Uterus (tissue), 4 donors: ENCODE data around the gene FIZ1. TPM values are rescaled to one million over a fixed set of nuclear protein-coding genes. Genes with fewer than 3 reads are reported as not detected.

Experiments used
- DNase-seq, 2 donors: peaks; one replicate each; pipeline ENCODE4 v3.0.0-alpha.2; 2019 to 2020
- H3K27ac ChIP-seq, 2 donors: fragments of 200-600 bp; sonication (generic); 1 replicate in 1 of 2; 2 replicates in 1 of 2; pipeline ENCODE4 v1.5.1; 2016 to 2018
- H3K27me3 ChIP-seq, 2 donors: fragments of 200-600 bp; sonication (generic); one replicate each; pipeline ENCODE4 v1.5.1; 2018 to 2019; ENCODE audit warnings: control low read depth in 1 of 2
- H3K36me3 ChIP-seq, 2 donors: fragments of 200-600 bp; sonication (generic); one replicate each; pipeline ENCODE4 v1.5.1; 2019; ENCODE audit warnings: control low read depth in 1 of 2
- H3K4me1 ChIP-seq, 2 donors: fragments of 200-600 bp; sonication (generic); one replicate each; pipeline ENCODE4 v1.5.1; 2018 to 2019; ENCODE audit warnings: control low read depth in 1 of 2
- H3K4me3 ChIP-seq, 2 donors: fragments of 200-600 bp; sonication (generic); 1 replicate in 1 of 2; 2 replicates in 1 of 2; pipeline ENCODE4 v1.5.1; 2018 to 2019; ENCODE audit warnings: mild to moderate bottlenecking in 1 of 2
- H3K9me3 ChIP-seq, 2 donors: fragments of 200-600 bp; sonication (generic); one replicate each; pipeline ENCODE4 v1.5.1; 2019; ENCODE audit warnings: control low read depth in 1 of 2
- CTCF ChIP-seq, 4 experiments: fragments of 200-600 bp in 2 of 4; fragments of 450-650 bp in 2 of 4; sonication (generic) in 2 of 4; IDR thresholded peaks; one replicate each; pipeline ENCODE4 v1.5.1; 2016 to 2019; ENCODE audit warnings: antibody characterized with exemption in 4 of 4, mild to moderate bottlenecking in 2 of 4, moderate library complexity in 1 of 4
- POLR2A ChIP-seq, 2 donors: fragments of 450-650 bp; IDR thresholded peaks; one replicate each; pipeline ENCODE4 v1.6.1; 2016; ENCODE audit warnings: antibody characterized with exemption in 2 of 2, mild to moderate bottlenecking in 1 of 2, moderate library complexity in 1 of 2
- intact Hi-C: fragments of 100-400 bp; cut with DNase I; formaldehyde crosslinking; loops from one replicate; pipeline ENCODE4 v1.15.1; 2023; ENCODE audit warnings: low total_unique reads
- total RNA-seq, 4 donors: library from RNA; depleted of rRNA in 3 of 4; stranded (reverse); fragments of >200 nt in 3 of 4; gene quantifications; one replicate each; pipeline versions ENCODE4 v1.1.0 to v1.2.4, GENCODE V29; 2014 to 2023
- donor health status: DM: yes; HTN: yes; CAD: no.

Gene FIZ1
- total RNA-seq, 4 donors from 2014 or later: 0.26 to 19.3 (median 2.4) TPM

- no peaks in the 10 kb centered on the region for H3K9me3 ChIP-seq
- intact Hi-C loops: no loop called here
- no peak overlapping the region for H3K27ac ChIP-seq
- H3K36me3 ChIP-seq: no peaks in the 10 kb centered on the region
- no peak for DNase-seq
- H3K27me3 ChIP-seq: no peaks in the 10 kb centered on the region
- TF ChIP-seq CTCF (IDR thresholded peaks at IDR 0.05) (no peak), POLR2A (IDR thresholded peaks at IDR 0.05) (no peak)
- peaks cover 0 to 6% of the 10 kb centered on the region in 2 donors for H3K4me1 ChIP-seq
- H3K4me3 ChIP-seq: no peak overlapping the region
Measured at GRCh38 chr19:55596304-55596703, 3.0 kb downstream of the FIZ1 start.

- Histone ChIP-seq H3K4me1 (no peaks in the 10 kb centered on the region), H3K4me3 (no peak overlapping the region), H3K36me3 (no peaks in the 10 kb centered on the region), H3K27me3 (no peaks in the 10 kb centered on the region), H3K9me3 (no peaks in the 10 kb centered on the region), H3K27ac (no peak overlapping the region)
- no peak for TF ChIP-seq POLR2A (IDR thresholded peaks at IDR 0.05)
- no peak for TF ChIP-seq CTCF (IDR thresholded peaks at IDR 0.05)
- no peak for DNase-seq
- intact Hi-C loops: no loop called here
Measured at GRCh38 chr19:55594996-55595545, 4.2 kb downstream of the FIZ1 start.

GRCh38 chr19:55593096-55593772, 6.1 kb downstream of the FIZ1 start:
- H3K27me3 ChIP-seq: no peaks in the 10 kb centered on the region
- no peak overlapping the region for H3K4me3 ChIP-seq
- no peak for DNase-seq
- no peaks in the 10 kb centered on the region for H3K4me1 ChIP-seq
- intact Hi-C loops: no loop called here
- TF ChIP-seq CTCF (IDR thresholded peaks at IDR 0.05): no peak
- TF ChIP-seq POLR2A (IDR thresholded peaks at IDR 0.05): no peak
- no peaks in the 10 kb centered on the region for H3K36me3 ChIP-seq
- H3K27ac ChIP-seq: no peak overlapping the region
- H3K9me3 ChIP-seq: no peaks in the 10 kb centered on the region

GRCh38 chr19:55592391-55593090, 6.8 kb downstream of the FIZ1 start:
- no peak overlapping the region for H3K4me3 ChIP-seq
- intact Hi-C loops: no loop called here
- TF ChIP-seq CTCF (IDR thresholded peaks at IDR 0.05) (no peak), POLR2A (IDR thresholded peaks at IDR 0.05) (no peak)
- H3K27ac ChIP-seq: no peak overlapping the region
- H3K27me3 ChIP-seq: no peaks in the 10 kb centered on the region
- H3K4me1 ChIP-seq: no peaks in the 10 kb centered on the region
- no peaks in the 10 kb centered on the region for H3K9me3 ChIP-seq
- no peaks in the 10 kb centered on the region for H3K36me3 ChIP-seq
- no peak for DNase-seq

- TF ChIP-seq CTCF (IDR thresholded peaks at IDR 0.05) (no peak), POLR2A (IDR thresholded peaks at IDR 0.05) (no peak)
- no peaks in the 10 kb centered on the region for H3K27me3 ChIP-seq
- H3K9me3 ChIP-seq: no peaks in the 10 kb centered on the region
- no peaks in the 10 kb centered on the region for H3K36me3 ChIP-seq
- intact Hi-C loops: no loop called here
- no peak overlapping the region for H3K4me3 ChIP-seq
- peaks cover 0 to 5% of the 10 kb centered on the region in 2 donors for H3K4me1 ChIP-seq
- DNase-seq: no peak
- no peak overlapping the region for H3K27ac ChIP-seq
Measured at GRCh38 chr19:55591555-55591954, 7.8 kb downstream of the FIZ1 start.
